Activated CD8-positive, alpha-beta memory T cell treated with anti-CD3 and anti-CD28 coated beads, Interleukin-2, amount 50 U/mL, for 1 hour (primary cell): ENCODE results near the gene ARHGAP5.
A peak's percentile ranks its signal among the peaks of the same experiment; 100 is the strongest.

Experiments used
- DNase-seq: peaks from one replicate; pipeline ENCODE4 v3.0.0-alpha.2; 2020; ENCODE audit errors: extremely low read depth

The ARHGAP5 gene

DNA sequence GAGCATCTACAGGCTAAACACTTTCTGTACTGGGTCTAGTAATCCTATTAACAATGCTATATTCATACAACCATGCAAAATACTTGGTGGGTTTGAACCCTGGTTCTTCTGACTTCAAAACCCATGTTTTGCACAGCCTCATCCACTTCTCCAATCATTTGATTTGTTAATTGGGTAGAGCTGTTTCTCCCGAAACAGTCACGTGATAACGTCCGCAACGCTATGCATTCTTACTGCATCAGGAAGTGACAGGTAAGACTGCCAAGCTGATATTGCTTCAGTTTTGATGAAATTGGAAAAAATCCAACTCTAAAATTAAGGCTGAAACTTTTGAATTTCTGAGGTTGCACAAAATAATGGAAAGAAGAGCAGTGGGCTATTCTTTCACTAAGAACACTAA, 94.4 kb downstream of the ARHGAP5 start:
- DNase-seq = no peak

DNA sequence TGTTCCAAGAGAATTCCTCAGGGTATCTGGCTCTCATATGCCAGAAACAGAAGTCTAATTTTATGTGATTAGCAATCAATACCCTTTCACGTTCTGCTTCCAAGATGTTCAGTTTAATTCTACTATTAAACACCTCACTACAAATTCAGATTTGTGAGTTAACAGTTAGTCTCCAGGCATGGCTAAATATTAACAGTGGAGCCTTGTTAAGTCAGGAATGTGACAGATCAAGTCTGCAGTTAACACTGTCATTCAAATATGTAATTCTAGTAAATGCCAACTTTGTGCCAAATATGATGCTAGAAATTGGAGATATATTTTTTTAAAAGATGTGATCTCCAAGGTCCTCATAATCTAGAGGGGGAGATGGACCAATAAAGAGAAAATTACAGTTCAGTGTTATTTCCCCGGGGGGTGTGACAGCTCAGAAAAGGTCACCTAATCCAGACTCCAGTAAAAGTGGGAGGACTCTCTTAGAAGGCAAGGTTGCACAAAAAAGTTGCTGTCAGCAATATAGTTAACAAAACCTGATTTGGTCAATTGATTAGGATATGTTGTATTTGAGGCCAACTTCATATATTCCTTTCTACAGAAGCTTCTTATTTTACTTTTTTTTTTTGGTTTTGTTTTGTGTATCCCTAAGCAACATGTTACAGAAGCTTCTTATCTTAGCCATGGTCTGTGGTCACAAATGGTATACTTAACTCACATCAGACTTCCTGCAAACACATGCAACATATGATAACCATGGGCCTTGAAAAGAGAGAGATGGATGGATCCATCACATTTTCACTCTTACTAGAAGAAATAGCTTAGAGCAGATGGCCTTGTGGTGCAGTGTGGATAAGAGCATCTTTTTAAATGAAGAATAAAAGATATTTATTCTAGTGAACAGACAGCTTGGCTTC, 106.3 kb downstream of the ARHGAP5 start:
- no peak for DNase-seq

DNA sequence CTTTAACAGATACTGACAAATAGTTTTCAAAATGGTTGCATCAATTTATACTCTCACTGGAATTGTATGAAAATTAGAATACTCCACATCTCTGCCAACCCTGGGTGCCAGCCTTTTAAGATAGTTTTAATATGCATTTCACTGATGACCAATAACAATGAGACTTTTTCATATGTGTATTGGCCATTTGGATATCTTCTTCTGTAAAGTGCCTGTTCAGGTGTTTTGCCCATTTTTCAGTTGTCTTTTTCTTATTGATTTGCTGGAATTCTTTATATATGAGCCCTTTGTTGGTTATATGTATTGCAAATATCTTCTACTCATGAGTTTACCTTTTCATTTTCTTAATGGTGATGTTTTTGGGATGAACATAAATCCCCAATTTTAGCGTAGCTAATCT, 108.0 kb downstream of the ARHGAP5 start:
- DNase-seq = no peak

DNA sequence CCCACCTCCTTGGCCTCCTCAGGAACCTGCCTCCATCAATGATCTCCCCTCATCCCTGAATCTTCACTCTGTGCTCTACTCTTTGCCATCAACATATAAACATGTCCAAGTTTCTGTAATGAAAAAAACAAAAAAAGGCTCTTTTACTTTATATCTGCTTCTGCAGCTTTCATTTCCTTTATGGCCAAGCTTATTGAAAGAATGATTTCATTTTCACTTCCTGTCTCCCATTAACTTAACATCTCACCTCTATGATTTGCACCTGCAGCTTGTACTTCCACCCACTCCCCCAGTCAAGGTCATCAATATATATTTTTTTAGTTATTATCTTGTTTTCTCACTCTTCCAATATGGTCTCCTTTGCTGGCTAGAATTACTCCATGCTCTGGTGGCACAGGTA, 109.1 kb downstream of the ARHGAP5 start:
- DNase-seq = no peak

DNA sequence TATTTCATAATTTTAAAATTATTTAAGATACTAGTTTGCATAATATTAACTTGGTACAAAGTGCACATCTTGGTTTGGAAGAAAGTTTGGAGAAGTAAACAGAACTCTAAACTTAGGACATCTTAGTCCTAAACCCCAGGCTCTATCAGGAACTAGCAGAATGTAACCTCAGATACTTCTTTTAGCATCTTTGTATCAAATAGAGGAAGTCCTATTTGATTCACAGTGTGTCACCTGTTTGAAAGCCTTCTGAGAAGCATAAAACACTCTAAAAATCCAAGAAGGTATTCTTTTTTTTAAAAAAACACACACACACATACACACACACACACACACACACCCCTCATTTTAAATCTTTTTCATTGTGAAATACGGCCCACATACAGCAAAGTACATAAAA, 112.7 kb downstream of the ARHGAP5 start:
- no peak for DNase-seq

DNA sequence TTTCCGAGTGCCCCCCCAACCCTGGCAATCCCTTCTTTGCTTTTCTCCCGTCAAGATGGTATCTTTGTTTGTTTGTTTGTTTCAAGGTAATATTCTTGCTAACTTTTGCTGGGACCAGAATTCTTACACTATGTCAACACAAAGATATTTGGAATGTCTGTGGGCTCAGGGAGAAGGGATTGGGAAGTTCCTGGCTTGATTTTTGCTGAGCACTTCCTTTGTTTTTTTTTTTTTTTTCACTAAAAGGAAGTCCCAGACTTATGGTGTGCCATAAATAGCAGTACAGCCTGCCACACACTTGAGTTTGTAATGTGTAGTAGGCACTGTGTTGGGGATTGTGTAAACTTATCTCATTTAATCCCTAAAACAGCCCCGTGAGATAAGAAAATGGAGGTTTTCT, 113.6 kb downstream of the ARHGAP5 start:
- no peak for DNase-seq

DNA sequence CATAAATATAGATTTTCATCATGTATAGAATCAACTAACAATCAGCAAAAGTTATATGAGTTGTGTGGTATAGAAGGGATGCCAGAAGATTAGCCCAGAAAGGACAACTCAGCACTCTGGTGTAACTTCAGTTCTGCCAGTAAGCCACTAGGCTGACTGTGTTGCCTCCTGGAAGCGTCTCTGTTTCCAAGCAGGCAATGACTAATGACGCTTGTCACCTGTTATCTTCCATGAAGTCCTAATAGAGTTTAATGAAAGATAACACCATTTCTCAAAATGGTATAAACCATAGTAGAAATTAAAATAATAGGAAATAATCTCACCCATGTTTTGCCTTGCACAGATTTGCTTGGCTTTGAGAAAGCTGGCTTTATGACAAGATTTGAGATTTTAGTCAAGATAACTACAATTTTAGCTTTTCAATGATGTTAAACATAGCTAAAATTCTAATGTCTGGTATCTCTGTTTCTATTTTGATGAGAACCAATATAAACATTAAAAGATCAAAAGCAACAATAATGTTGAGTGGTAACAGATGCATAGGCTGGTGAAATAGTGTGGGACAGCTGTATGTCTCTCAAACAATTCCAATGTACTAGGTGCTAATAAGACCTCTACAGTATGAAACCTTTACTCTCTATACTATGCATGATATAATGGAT, 115.7 kb downstream of the ARHGAP5 start:
- no peak for DNase-seq

DNA sequence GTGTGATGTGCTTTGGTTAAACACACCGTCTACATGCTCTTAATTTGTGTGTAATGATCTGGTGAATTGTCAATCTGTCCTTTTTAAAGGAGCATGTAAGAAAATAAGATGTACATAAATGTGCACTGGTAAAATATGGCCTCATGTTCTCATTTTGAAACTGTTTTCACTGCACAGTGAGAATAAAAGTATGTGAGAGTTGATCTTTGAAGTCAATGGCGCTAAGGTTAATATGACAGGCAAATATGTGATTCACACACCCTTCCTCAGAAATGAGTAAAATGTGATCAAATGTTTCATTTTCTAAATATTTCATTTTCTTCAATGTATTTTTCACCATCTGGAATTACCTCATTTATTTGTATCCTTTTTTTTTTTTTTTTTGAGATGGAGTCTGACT, 116.4 kb downstream of the ARHGAP5 start:
- DNase-seq = no peak

DNA sequence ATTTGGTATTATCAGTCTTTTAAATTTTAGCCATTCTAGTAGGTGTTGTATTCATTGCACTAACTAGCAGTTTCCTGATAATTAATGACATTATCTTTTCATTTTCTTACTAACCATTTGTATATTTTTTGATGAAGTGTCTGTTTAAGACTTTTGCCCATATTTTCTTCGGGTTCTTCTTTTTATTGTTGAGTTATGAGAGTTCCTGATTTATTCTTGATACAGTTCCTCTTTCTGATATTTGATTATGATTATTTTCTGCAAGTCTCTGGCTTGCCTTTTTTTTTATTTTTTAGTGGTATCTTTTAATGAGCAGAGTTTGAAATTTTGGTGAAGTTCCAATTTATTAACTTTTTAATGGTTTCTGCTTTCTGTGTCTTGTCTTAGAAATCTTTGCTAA, 118.5 kb downstream of the ARHGAP5 start:
- no peak for DNase-seq

DNA sequence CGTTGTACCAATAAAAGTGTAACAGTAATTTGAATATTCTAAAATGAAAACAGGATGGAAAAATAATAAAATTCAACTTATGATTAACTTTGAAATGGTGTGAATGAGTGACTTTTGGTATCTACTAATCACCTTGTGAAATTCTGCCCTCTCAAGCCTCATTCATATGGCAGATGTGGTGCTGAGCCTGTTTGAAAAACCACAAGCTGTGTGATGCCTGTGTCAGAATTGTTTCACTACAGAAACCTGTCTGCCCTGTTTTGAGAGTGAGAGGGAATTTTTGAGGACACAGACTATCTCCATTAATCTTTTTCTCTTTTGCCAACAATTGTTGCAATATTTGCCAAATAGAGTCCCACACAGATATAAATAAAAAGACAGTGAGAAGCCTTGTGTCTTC, 120.8 kb downstream of the ARHGAP5 start:
- no peak for DNase-seq

DNA sequence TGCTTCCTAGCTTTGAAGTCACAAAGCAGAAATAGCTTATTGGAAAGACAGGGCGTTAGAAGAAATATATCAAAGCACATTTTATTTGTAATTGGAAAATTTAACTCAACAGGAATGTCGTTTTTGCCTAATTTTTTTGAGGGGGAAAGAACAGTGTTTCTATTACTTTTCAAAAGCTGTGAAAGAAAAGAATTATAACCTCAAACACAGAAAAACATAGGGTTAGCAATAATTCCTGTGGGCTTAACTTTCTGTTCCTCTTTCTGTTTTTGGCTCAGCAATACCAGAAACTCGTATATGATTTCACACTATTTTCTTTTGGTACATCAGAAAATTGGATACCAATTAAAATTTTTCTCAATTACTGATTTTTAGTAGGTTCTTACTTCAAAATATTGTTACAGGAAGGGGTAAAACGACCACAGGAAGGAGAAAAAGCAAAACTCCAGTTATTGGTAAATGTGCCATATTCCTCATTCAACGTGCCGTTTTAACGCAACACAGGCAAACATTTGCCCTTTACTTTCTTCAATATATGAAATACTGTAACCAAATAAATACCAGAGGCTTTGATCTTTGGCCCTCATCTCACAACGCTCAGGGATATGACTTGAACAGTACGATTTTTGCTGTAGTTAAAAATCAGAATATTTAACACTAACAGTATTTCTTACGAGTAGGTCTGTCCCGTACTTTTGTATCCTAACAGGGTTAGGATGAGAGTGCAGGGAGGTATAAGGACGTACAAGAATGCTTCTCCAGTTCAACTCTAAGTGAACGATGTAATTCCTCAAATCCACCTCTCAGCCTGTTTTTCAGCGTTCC, 123.5 kb downstream of the ARHGAP5 start:
- DNase-seq = no peak

DNA sequence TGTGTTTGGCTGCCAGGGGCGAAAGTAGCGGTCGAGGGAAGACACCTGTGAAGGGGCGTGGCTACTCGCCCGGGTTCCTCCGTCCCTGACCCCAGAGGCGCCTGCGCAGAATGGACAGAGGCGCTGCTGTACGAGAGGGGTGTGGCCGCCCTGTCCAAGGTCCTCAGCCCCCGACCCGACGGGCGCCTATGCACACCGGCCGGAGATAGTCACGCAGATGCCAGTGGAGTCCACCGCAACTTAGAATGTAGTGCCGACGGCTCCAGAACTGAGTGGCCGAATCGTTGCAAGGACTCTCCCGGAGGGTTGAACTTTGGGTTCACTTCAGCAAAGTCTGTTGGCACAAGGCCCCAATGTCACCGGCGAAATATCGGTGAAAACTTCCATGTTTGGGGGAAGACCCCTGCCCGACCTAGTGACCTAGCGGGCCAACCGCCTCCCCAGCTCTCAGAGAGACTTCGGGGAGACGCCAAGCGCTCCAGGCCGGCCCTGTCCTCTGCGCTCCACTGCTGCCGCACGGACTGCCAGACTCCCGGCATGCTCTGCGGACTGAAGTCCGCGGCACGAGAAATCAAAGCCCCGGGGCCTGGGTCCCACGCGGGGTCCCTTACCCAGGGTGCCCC, 124.2 kb downstream of the ARHGAP5 start:
- DNase-seq = no peak

DNA sequence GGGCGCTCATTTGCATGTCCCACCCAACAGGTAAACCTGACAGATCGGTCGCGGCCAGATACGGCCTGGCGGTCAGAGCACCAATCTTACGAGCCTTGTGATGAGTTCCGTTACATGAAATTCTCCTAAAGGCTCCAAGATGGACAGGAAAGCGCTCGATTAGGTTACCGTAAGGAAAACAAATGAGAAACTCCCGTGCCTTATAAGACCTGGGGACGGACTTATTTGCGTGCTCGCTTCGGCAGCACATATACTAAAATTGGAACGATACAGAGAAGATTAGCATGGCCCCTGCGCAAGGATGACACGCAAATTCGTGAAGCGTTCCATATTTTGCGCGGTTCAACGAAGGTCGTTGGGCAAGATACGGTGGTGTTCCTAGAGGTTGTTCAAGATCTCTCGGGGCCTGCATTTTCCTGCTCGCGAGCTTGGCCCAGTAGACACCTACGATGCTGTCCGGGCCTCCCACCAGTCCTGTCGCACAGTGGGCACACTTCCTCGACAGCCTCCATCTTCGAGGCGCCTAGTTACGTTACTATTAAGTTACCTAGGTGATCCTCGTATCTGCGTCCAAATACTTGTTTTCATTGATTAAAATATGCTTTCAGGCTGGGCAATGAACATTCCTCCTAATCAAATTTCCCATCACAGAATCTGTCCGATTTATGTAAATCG, 124.8 kb downstream of the ARHGAP5 start, which contains the start of gene RNU6-7:
TSS of gene RNU6-7 (plus strand) at position 230 of the 675 bp plus-strand sequence.
- no peak for DNase-seq

DNA sequence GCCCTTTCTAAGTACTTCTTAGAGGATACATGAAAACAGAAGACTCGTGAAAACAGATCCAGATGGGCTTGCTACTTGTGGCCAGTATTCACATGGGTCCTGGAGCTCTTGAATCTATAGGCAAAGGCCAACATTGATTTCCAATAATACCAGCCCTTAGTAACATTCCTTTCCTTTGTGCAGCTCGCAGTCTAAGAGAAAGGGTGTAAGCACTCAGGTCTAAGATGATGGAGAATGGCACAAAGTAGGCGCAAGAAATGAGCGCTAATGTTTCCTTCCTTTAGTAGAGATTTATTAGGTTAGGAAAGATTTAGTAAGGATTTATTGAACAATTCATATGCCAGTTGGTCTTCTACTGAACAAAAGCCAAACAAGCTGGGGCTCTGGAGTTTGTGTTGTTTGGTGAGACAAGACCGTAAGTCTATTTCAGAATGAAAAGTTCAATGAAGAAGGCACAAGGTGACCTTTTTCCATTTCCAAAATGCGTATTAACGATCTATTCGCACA, 125.4 kb downstream of the ARHGAP5 start:
- no peak for DNase-seq

DNA sequence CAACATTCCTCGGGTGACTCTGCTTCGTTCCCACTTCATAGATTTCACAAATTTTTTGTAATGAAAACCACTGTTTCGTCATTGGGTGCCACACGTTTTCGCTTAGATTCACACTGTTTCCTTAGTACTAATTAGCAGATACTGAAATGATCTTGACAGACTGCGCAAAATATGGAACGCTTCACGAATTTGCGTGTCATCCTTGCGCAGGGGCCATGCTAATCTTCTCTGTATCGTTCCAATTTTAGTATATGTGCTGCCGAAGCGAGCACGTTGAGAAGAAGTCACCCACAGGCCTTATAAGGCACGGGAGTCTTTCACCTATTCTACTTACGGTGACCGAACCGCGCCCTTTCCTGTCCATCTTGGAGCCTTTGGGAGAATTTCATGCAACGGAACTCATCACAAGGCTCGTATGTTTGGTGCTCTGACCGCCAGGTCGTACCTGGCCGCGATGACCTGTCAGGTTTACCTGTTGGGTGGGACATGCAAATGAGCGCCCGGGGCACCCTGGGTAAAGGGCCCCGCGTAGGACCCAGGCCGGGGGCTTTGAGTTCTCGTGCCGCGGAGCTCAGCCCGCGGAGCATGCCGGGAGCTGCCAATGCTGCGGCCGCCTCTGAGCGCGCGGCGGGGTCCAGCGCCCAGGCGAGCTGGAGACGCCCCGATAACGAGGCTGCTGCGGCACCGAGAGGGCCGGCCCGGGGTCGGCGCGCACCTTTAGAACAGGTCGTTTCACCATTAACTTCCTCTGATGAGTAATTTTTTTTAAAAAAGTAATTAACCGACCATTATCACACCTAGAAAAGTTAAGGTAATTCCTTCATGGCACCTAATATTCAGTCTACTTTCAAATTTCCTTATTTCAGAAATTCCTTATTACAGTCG, 126.1 kb downstream of the ARHGAP5 start, which contains the start of gene RNU6-8:
TSS of gene RNU6-8 (minus strand) at position 272 of the 885 bp plus-strand sequence.
- DNase-seq = peak; percentile 66

DNA sequence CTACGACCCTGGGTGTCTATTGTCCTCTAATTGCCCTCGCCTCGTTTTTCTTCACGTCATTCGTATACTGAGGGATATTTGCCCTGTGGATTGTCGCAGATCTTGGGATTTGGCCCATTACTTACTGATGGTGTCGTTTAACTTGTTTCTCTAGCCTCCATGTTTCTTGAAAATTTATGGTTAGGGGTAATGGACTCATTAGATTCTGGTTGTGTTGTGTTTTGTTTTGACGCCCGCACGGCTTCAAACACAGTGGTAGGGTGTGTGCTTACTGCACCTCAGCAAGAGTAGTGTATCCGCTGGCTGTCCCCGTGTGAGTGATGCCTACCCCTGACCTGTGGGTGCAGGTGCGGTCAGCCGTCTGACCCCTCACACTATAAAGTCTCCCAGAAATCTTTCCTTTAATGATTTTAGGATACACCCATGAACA, 126.8 kb downstream of the ARHGAP5 start:
- DNase-seq = no peak

DNA sequence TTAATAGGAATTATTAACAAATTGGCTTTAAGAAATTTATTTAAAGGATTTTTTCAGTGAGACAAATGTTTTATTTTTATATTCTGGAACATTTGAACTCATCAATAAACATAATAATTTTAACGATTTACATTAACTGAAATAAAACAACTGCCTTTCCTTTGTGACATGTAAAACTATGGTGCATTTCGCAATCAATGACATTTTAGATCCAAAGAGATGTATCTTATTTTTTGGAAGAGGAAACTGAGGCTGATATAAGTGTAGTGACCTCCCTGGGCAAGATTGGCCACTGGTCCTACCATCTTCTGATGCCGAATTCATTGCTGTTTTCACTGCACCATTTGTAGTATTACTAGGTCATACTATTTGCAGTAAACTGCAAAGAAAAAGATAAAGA, 128.4 kb downstream of the ARHGAP5 start:
- no peak for DNase-seq

DNA sequence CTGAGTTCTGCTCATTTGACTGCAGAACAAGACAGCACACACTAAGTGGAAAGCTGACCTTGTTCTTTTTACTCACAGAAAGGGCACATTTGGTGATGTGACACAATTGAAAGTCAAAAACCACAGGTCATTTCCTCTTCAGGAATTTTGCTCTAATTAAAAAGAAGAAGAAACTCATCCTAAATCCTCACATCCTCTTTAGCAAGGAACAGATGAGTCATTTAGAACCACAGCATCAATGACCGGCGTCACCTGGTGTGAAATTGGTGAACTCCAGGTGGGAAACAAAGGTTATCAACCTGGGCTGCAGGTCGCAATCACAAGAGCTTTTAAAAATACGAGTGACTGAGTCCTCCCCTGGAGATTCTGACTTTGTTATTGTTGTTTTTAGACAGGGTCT, 128.9 kb downstream of the ARHGAP5 start:
- DNase-seq = no peak

DNA sequence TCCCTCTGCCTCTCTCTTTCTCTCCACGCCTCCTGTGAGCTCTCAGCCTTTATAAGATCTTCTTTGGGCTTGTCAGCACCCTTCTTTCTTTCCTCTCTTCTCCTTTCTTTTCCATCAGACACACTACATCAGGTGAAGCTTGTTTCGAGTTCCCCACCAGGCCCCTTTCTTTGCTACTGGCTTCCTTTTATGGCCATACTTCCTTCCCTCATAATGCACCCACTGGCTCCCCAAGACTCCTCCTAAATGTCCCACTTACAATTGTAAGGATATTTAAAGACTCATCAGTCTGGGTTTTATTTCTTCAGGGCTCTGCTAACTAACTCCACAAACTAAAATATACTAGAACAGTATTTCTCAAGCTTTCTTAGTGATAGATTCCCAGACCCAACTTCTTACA, 129.4 kb downstream of the ARHGAP5 start:
- no peak for DNase-seq

DNA sequence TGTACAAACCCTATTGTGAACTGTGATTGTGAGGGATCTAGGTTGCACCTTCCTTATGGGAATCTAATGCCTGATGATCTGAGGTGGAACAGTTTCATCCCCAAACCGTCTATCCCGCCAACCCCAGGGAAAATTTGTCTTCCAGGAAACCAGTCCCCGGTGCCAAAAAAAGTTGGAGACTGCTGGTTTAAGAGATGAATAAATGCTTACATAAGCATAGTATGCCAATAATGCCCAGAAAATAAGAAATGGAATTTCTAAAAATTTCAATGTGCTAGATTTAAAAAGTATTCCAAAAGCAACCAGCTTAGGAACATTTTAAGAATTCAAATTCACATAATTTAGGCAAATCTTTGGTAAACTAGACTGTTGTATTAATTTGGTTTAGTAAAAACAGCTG, 131.4 kb downstream of the ARHGAP5 start:
- no peak for DNase-seq
